ENCODE data around the gene KCNN2. TPM values are rescaled to one million over a fixed set of nuclear protein-coding genes. Genes with fewer than 3 reads are reported as not detected.

Gene KCNN2
- polyA plus RNA-seq, 1 donor = 0.48 TPM

DNA sequence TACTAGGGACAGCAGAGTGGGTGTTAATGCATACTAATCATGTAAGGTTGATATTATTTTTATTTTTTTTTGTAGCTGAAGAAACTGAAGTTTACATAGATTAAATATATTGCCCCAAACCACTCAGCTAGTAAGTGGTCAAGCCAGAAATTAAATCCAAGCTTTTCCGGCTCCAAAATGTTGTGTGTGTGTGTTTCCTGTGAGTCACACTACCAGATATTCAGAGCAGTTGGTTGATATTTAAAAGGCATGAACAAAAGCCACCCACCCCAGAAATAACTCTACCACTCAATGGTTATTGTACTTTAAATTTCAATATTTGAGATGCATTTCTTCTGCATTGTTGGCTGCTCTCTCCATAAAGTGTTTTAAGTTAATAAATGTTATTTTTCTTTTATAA lies 29.5 kb downstream of the KCNN2 start:
- Histone ChIP-seq H3K4me3 (ENCODE audit: low read length) (no peak overlapping the region), H3K4me1 (ENCODE audit: control insufficient read depth, insufficient read depth, low read length) (no peaks in the 10 kb centered on the region), H3K27me3 (ENCODE audit: control insufficient read depth, insufficient read depth, low read length) (no peaks in the 10 kb centered on the region), H3K36me3 (ENCODE audit: control insufficient read depth, insufficient read depth, low read length) (no peaks in the 10 kb centered on the region), H3K9me3 (ENCODE audit: control insufficient read depth, low read depth, low read length) (no peaks in the 10 kb centered on the region), H3K27ac (ENCODE audit: low read length) (no peak overlapping the region)
- WGBS (ENCODE audit: insufficient coverage, low lambda C conversion rate) = no CpG with 5 or more reads among the region's 1 CpG
- no peak for DNase-seq

DNA sequence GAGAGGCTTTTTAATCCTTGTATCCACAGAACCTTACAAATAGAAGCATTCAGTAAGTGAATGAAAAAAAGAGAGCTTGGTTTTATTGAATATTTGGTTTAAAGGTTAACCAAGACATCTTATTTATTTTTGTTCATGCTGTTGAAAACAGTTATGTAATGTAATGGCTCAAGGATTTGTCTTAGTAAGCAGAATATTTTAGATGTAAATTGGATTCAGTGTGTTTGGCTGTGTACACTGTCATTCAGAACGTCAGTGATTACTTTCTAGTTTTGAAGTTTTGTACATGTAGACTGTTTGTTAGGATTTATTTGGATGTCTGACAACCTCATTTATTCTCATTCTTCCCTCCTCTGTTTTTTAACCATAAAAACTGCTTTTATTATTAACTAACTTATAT lies 31.3 kb downstream of the KCNN2 start:
- H3K9me3 ChIP-seq (ENCODE audit: control insufficient read depth, low read depth, low read length) = no peaks in the 10 kb centered on the region
- H3K4me1 ChIP-seq (ENCODE audit: control insufficient read depth, insufficient read depth, low read length) = no peaks in the 10 kb centered on the region
- H3K27me3 ChIP-seq (ENCODE audit: control insufficient read depth, insufficient read depth, low read length) = no peaks in the 10 kb centered on the region
- no peak for DNase-seq
- no peaks in the 10 kb centered on the region for H3K36me3 ChIP-seq (ENCODE audit: control insufficient read depth, insufficient read depth, low read length)
- no CpG with 5 or more reads among the region's 1 CpG for WGBS (ENCODE audit: insufficient coverage, low lambda C conversion rate)
- H3K4me3 ChIP-seq (ENCODE audit: low read length) = no peak overlapping the region
- no peak overlapping the region for H3K27ac ChIP-seq (ENCODE audit: low read length)

DNA sequence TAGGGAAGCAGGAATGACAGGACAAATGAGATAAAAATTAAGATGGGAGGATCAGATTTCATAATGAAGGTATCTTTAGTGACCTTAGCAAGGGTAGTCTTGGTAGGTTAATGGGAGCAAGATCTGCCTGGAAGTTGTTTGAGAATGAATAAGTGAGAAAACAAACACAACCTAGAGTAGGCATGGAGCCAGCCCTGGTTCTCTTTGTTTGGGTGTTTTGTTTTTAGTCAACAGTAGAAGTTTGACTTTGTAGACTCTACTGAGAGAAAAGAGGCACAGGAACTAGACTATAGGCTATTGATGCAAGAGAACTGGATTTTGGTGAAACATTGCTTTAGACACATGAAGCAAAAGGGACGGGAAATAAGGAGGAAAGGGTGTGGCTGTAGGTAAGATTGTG lies 40.3 kb downstream of the KCNN2 start:
- no peaks in the 10 kb centered on the region for H3K4me1 ChIP-seq (ENCODE audit: control insufficient read depth, insufficient read depth, low read length)
- WGBS (ENCODE audit: insufficient coverage, low lambda C conversion rate) = 100% methylated on average over 1 of the region's 1 CpG
- no peaks in the 10 kb centered on the region for H3K9me3 ChIP-seq (ENCODE audit: control insufficient read depth, low read depth, low read length)
- H3K27ac ChIP-seq (ENCODE audit: low read length) = no peak overlapping the region
- H3K36me3 ChIP-seq (ENCODE audit: control insufficient read depth, insufficient read depth, low read length) = no peaks in the 10 kb centered on the region
- no peak for DNase-seq
- no peak overlapping the region for H3K4me3 ChIP-seq (ENCODE audit: low read length)
- H3K27me3 ChIP-seq (ENCODE audit: control insufficient read depth, insufficient read depth, low read length) = no peaks in the 10 kb centered on the region

DNA sequence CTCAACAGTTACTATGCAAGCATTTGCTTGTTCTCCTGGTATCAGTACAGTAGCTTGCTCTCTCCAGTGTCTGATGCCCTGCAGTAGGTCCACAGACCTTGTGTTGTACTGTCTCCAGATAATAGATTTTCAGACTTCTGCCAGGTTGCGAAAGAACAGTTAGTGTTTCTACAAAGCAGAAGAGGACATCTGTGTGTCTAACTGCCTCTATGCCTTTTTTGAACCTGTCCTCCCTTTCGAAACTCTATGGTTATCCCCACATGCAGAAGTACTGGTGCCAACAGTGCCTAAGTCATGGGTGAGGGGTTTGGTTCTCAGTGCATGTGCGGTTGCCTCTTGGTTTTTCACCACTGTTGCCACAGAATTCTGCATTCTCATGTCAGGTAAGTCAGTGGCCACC lies 45.9 kb downstream of the KCNN2 start:
- no peaks in the 10 kb centered on the region for H3K4me1 ChIP-seq (ENCODE audit: control insufficient read depth, insufficient read depth, low read length)
- no CpG with 5 or more reads among the region's 3 CpGs for WGBS (ENCODE audit: insufficient coverage, low lambda C conversion rate)
- no peaks in the 10 kb centered on the region for H3K9me3 ChIP-seq (ENCODE audit: control insufficient read depth, low read depth, low read length)
- H3K27me3 ChIP-seq (ENCODE audit: control insufficient read depth, insufficient read depth, low read length) = no peaks in the 10 kb centered on the region
- no peaks in the 10 kb centered on the region for H3K36me3 ChIP-seq (ENCODE audit: control insufficient read depth, insufficient read depth, low read length)
- H3K4me3 ChIP-seq (ENCODE audit: low read length) = no peak overlapping the region
- DNase-seq = no peak
- no peak overlapping the region for H3K27ac ChIP-seq (ENCODE audit: low read length)

DNA sequence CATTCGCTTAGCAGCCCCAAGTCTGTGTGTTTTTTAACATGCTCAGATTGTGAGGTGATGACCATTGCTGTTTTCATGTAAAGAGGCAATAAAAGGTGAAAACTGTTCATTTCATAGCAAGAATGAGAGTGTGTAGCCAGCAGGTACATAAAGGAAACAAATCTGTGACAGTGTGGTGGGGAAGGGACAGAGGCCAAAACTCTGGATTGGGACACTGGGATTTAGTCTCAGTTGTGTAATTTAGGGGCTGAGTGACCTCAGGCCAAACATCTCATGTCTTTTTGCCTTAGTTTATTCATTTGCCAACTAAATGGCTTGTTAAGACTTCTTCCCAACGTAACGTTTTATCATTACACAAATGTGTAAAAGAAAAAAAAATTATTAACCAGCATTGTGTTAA lies 47.0 kb downstream of the KCNN2 start:
- H3K36me3 ChIP-seq (ENCODE audit: control insufficient read depth, insufficient read depth, low read length) = no peaks in the 10 kb centered on the region
- H3K4me1 ChIP-seq (ENCODE audit: control insufficient read depth, insufficient read depth, low read length) = no peaks in the 10 kb centered on the region
- H3K27ac ChIP-seq (ENCODE audit: low read length) = no peak overlapping the region
- H3K4me3 ChIP-seq (ENCODE audit: low read length) = no peak overlapping the region
- no peaks in the 10 kb centered on the region for H3K27me3 ChIP-seq (ENCODE audit: control insufficient read depth, insufficient read depth, low read length)
- 82% methylated on average over 2 of the region's 3 CpGs for WGBS (ENCODE audit: insufficient coverage, low lambda C conversion rate)
- DNase-seq = no peak
- no peaks in the 10 kb centered on the region for H3K9me3 ChIP-seq (ENCODE audit: control insufficient read depth, low read depth, low read length)

DNA sequence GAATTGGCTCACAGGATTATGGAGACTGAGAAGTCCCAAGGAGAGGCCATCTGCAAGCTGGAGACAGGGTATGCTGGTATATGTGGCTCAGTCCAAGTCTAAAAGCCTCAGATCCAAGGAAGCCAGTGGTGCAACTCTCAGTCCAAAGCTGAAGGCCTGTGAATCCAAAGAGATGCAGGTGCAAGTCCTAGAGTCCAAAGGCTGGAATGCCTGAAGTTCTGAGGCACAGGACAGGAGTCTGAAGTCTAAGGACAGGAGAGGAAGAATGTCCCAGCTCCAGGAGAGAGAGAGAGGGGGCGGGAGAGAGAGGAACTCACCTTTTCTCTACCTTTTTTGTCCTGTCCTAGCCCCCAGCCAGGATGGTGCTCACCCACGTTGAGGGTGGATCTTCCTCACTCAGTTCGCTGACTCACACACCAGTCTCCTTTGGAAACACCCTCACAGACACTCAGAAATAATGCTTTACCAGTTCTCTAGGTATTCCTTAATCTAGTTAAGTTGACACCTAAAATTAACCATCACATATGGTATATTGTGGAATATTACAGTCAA lies 49.6 kb downstream of the KCNN2 start:
- no peaks in the 10 kb centered on the region for H3K9me3 ChIP-seq (ENCODE audit: control insufficient read depth, low read depth, low read length)
- no peak overlapping the region for H3K27ac ChIP-seq (ENCODE audit: low read length)
- H3K36me3 ChIP-seq (ENCODE audit: control insufficient read depth, insufficient read depth, low read length) = no peaks in the 10 kb centered on the region
- no peaks in the 10 kb centered on the region for H3K4me1 ChIP-seq (ENCODE audit: control insufficient read depth, insufficient read depth, low read length)
- no peaks in the 10 kb centered on the region for H3K27me3 ChIP-seq (ENCODE audit: control insufficient read depth, insufficient read depth, low read length)
- no peak for DNase-seq
- no peak overlapping the region for H3K4me3 ChIP-seq (ENCODE audit: low read length)
- no CpG with 5 or more reads among the region's 3 CpGs for WGBS (ENCODE audit: insufficient coverage, low lambda C conversion rate)

DNA sequence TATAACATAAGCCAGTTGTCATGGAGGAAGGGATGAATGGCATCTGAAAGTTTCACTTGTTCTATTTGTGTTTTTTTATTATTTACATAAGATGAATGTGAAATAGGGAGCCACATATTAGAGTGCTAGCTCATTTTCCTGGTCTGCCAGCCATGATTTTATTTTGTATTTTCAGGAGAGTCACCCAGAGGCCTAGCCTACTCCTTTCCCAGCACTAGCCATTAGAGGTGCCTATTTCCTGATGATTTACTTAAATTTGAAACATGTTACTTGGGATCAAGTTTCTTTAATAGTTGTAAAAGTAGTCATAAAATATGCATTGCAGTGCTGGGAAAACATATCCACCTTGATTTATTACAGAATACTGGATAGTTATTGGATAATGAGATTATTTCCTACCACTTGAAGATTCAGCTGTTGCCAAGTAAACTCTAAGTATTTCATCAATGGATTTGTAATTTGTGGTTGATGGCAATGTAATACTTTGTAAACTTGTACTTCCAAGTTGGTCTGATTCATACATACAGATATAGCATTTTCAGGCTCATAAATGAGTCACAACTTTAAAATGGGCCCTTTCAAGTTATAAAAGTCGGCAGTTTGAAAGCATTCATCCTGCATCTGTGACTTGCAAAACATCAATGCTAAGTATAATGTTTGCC lies 50.8 kb downstream of the KCNN2 start:
- DNase-seq = no peak
- Histone ChIP-seq H3K27ac (ENCODE audit: low read length) (no peak overlapping the region), H3K9me3 (ENCODE audit: control insufficient read depth, low read depth, low read length) (no peaks in the 10 kb centered on the region), H3K36me3 (ENCODE audit: control insufficient read depth, insufficient read depth, low read length) (no peaks in the 10 kb centered on the region), H3K4me3 (ENCODE audit: low read length) (no peak overlapping the region), H3K4me1 (ENCODE audit: control insufficient read depth, insufficient read depth, low read length) (no peaks in the 10 kb centered on the region), H3K27me3 (ENCODE audit: control insufficient read depth, insufficient read depth, low read length) (no peaks in the 10 kb centered on the region)
- WGBS (ENCODE audit: insufficient coverage, low lambda C conversion rate) = 60% methylated on average over 1 of the region's 1 CpG

DNA sequence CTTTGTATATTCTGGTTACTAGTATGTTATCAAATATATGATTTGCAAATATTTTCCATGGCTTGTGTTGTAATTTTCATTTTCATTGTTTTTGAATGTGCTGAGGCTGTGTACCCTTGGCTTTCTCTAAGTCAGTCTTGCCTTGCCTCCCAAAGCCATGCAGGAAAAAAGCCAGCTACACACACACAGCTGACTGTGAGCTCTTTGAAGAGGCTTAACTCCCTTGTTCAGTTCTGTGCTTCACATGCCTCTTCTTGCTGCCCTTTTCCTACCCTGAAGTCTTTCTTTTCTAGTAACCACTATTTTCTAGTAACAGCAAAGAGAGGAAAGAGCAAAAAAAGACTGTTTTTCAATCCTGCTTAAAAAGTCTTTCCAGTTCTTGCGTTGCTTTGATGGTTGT lies 53.9 kb downstream of the KCNN2 start:
- H3K9me3 ChIP-seq (ENCODE audit: control insufficient read depth, low read depth, low read length) = no peaks in the 10 kb centered on the region
- DNase-seq = no peak
- no peak overlapping the region for H3K27ac ChIP-seq (ENCODE audit: low read length)
- 100% methylated on average over 1 of the region's 1 CpG for WGBS (ENCODE audit: insufficient coverage, low lambda C conversion rate)
- no peak overlapping the region for H3K4me3 ChIP-seq (ENCODE audit: low read length)
- no peaks in the 10 kb centered on the region for H3K27me3 ChIP-seq (ENCODE audit: control insufficient read depth, insufficient read depth, low read length)
- no peaks in the 10 kb centered on the region for H3K36me3 ChIP-seq (ENCODE audit: control insufficient read depth, insufficient read depth, low read length)
- H3K4me1 ChIP-seq (ENCODE audit: control insufficient read depth, insufficient read depth, low read length) = no peaks in the 10 kb centered on the region

DNA sequence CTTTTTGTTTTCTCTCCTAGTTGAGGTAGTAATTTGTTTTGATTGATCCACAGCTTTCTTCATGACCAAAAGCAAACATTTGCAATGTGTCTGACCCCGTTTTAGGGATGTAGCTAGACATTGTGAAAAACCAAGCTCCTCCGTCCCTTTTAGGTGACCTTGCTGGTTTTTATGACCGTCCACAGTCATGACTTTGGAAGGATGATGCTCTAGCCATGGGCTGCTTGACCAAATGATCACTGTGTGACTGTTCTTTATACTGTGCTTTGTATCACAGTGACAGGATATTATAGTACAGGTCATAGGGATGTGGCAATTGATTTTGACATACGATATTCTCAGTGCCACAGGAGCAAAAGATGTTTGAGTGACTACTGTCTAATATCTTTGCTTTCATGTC lies 54.4 kb downstream of the KCNN2 start:
- H3K4me1 ChIP-seq (ENCODE audit: control insufficient read depth, insufficient read depth, low read length) = no peaks in the 10 kb centered on the region
- no peak overlapping the region for H3K4me3 ChIP-seq (ENCODE audit: low read length)
- no CpG with 5 or more reads among the region's 4 CpGs for WGBS (ENCODE audit: insufficient coverage, low lambda C conversion rate)
- H3K27ac ChIP-seq (ENCODE audit: low read length) = no peak overlapping the region
- no peak for DNase-seq
- H3K36me3 ChIP-seq (ENCODE audit: control insufficient read depth, insufficient read depth, low read length) = no peaks in the 10 kb centered on the region
- H3K9me3 ChIP-seq (ENCODE audit: control insufficient read depth, low read depth, low read length) = no peaks in the 10 kb centered on the region
- no peaks in the 10 kb centered on the region for H3K27me3 ChIP-seq (ENCODE audit: control insufficient read depth, insufficient read depth, low read length)

DNA sequence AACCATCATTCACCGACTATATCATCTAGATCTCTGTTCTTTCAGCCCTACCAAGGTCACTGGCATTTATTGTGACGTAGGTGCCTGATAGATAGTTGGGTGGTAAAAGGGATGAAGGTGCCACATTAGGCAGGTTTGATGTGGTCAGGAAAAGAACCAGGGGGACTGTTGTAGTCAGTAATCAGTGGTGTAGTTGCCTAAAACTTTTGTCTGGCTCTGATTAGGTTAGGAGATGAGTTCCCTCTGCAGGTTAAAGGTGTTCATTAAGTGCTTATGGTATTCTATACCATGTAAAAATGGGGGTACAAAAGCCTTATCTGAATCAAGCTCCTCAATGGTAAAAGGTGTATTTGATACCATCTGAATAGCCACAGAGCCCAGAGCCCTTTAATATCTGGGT lies 55.6 kb downstream of the KCNN2 start:
- Histone ChIP-seq H3K4me3 (ENCODE audit: low read length) (no peak overlapping the region), H3K4me1 (ENCODE audit: control insufficient read depth, insufficient read depth, low read length) (no peaks in the 10 kb centered on the region), H3K27me3 (ENCODE audit: control insufficient read depth, insufficient read depth, low read length) (no peaks in the 10 kb centered on the region), H3K9me3 (ENCODE audit: control insufficient read depth, low read depth, low read length) (no peaks in the 10 kb centered on the region), H3K36me3 (ENCODE audit: control insufficient read depth, insufficient read depth, low read length) (no peaks in the 10 kb centered on the region), H3K27ac (ENCODE audit: low read length) (no peak overlapping the region)
- WGBS (ENCODE audit: insufficient coverage, low lambda C conversion rate) = no CpG with 5 or more reads among the region's 2 CpGs
- no peak for DNase-seq
